GM12878 (cell line): Measurements from ENCODE around the gene RCOR1.

Experiments
- CBFB ChIP-seq: IDR thresholded peaks from 2 replicates; pipeline ENCODE4 v1.6.1; 2016; ENCODE audit warnings: antibody characterized with exemption, low read depth
- EGR1 ChIP-seq, 2 experiments: IDR thresholded peaks; 1 replicate in 1 of 2; 2 replicates in 1 of 2; pipeline ENCODE4 v1.6.1; 2011 to 2012; ENCODE audit warnings: low read depth in 2 of 2, low read length in 2 of 2, borderline replicate concordance in 1 of 2, mild to moderate bottlenecking in 1 of 2, moderate library complexity in 1 of 2
- ETV6 ChIP-seq, 2 experiments: fragments of 450-650 bp in 1 of 2; IDR thresholded peaks in 1 of 2; conservative IDR thresholded peaks in 1 of 2; 2 replicates each; pipeline ENCODE4 v1.6.1; 2014; ENCODE audit warnings: antibody characterized with exemption in 1 of 2, borderline replicate concordance in 1 of 2, low read depth in 1 of 2, mild to moderate bottlenecking in 1 of 2, moderate library complexity in 1 of 2
- FOXM1 ChIP-seq: IDR thresholded peaks from 2 replicates; pipeline ENCODE4 v1.6.1; 2012; ENCODE audit warnings: low read depth, mild to moderate bottlenecking, inconsistent platforms, low read length, moderate library complexity
- HDGF ChIP-seq: fragments of 450-650 bp; IDR thresholded peaks from 2 replicates; pipeline ENCODE4 v1.6.1; 2016; ENCODE audit warnings: antibody characterized with exemption
- NBN ChIP-seq: fragments of 450-650 bp; IDR thresholded peaks from 2 replicates; pipeline ENCODE4 v1.6.1; 2016
- NFIC ChIP-seq: IDR thresholded peaks from 2 replicates; pipeline ENCODE4 v1.6.1; 2012; ENCODE audit warnings: low read depth, mild to moderate bottlenecking, inconsistent platforms, low read length, moderate library complexity
- POU2F2 ChIP-seq: IDR thresholded peaks from 3 replicates; pipeline ENCODE4 v1.6.1; 2011; ENCODE audit warnings: low read depth, mild to moderate bottlenecking, low read length, borderline replicate concordance
- RB1 ChIP-seq: fragments of 450-650 bp; formaldehyde crosslinking; IDR thresholded peaks from 2 replicates; pipeline ENCODE4 v1.6.1; 2017; ENCODE audit warnings: mild to moderate bottlenecking, borderline replicate concordance
- STAT3 ChIP-seq: IDR thresholded peaks from 2 replicates; pipeline ENCODE4 v1.6.1; 2011; ENCODE audit warnings: low read depth, low read length, improper control_type of control experiment
- TAF1 ChIP-seq: IDR thresholded peaks from 2 replicates; pipeline ENCODE4 v1.6.1; 2011; ENCODE audit warnings: mild to moderate bottlenecking, low read depth, low read length, borderline replicate concordance
- TF ChIP-seq, protein P1 (sequence below), 3 experiments: IDR thresholded peaks in 2 of 3; conservative IDR thresholded peaks in 1 of 3; 2 replicates each; pipeline ENCODE4 v1.5.1; 2011; ENCODE audit warnings: low read depth in 3 of 3, low read length in 3 of 3, mild to moderate bottlenecking in 3 of 3, control low read depth in 2 of 3, moderate library complexity in 2 of 3, inconsistent platforms in 1 of 3, mixed read lengths in 1 of 3; ENCODE audit not compliant: control insufficient read depth in 2 of 3, insufficient read depth in 1 of 3; ENCODE audit errors: extremely low read depth in 1 of 3
- TF ChIP-seq, protein P2 (sequence below): IDR thresholded peaks from 2 replicates; pipeline ENCODE4 v1.6.1; 2012; ENCODE audit warnings: low read depth, low read length, improper control_type of control experiment

DNA sequence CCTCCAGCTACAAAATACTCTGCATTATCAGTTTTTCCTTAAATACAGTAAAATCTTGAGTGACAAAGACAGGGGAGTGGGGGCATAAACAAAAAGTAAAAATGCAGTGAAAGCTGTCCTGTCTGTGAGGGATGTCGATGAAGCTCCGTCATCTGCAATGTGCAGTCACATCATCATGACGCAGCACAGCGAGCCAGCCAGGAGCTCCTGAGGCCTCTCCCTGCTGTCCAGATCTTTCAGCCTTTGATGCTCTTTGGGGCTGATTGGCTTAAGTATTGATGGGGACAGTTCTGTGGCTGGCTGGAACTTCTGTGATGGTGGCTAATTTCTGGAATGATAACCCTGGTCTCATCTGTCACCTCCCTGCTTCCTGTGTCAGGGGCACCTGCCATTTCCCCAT, 130.2 kb downstream of the RCOR1 start:
- TF ChIP-seq, protein P1, sequence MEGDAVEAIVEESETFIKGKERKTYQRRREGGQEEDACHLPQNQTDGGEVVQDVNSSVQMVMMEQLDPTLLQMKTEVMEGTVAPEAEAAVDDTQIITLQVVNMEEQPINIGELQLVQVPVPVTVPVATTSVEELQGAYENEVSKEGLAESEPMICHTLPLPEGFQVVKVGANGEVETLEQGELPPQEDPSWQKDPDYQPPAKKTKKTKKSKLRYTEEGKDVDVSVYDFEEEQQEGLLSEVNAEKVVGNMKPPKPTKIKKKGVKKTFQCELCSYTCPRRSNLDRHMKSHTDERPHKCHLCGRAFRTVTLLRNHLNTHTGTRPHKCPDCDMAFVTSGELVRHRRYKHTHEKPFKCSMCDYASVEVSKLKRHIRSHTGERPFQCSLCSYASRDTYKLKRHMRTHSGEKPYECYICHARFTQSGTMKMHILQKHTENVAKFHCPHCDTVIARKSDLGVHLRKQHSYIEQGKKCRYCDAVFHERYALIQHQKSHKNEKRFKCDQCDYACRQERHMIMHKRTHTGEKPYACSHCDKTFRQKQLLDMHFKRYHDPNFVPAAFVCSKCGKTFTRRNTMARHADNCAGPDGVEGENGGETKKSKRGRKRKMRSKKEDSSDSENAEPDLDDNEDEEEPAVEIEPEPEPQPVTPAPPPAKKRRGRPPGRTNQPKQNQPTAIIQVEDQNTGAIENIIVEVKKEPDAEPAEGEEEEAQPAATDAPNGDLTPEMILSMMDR (IDR thresholded peaks at IDR 0.05 in 2 of 3, conservative IDR thresholded peaks at IDR 0.05 in 1 of 3; ENCODE audit: control insufficient read depth in 2 of 3, extremely low read depth in 1 of 3, insufficient read depth in 1 of 3, low read depth in 3 of 3, low read length in 3 of 3): no peak
- TF ChIP-seq HDGF: no peak
- TF ChIP-seq CBFB: no peak
- TF ChIP-seq ETV6 (conservative IDR thresholded peaks at IDR 0.05 in 1 of 2, IDR thresholded peaks at IDR 0.05 in 1 of 2; ENCODE audit: borderline replicate concordance in 1 of 2, low read depth in 1 of 2): no peak
- TF ChIP-seq RB1: no peak
- TF ChIP-seq POU2F2: no peak
- TF ChIP-seq NBN: no peak
- TF ChIP-seq NFIC: no peak
- TF ChIP-seq EGR1 (IDR thresholded peaks at IDR 0.05; ENCODE audit: borderline replicate concordance in 1 of 2, low read depth in 2 of 2, low read length in 2 of 2): no peak
- TF ChIP-seq, protein P2, sequence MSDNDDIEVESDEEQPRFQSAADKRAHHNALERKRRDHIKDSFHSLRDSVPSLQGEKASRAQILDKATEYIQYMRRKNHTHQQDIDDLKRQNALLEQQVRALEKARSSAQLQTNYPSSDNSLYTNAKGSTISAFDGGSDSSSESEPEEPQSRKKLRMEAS: no peak
- no peak for TF ChIP-seq TAF1
- TF ChIP-seq STAT3: no peak
- no peak for TF ChIP-seq FOXM1
